ENCODE measurements around the gene ARMC5.

ARMC5 gene

GRCh38 chr16:31507617-31507928, 48.3 kb downstream of the ARMC5 start:
- no peak for DNase-seq (ENCODE audit: low read depth)
- in situ Hi-C loops (cut with HindIII; ENCODE audit: low sequenced_read_pairs): no loop called here
- H3K4me3 ChIP-seq (ENCODE audit: low read depth, low read length): peak overlapping the region; percentile 95
- no peak for TF ChIP-seq CTCF (IDR thresholded peaks at IDR 0.05; ENCODE audit: low read depth, low read length, missing control alignments)

GRCh38 chr16:31507929-31508705, 48.8 kb downstream of the ARMC5 start, which contains the start of gene RUSF1:
Gene RUSF1, minus strand, starts transcription at chr16:31508391. Its CDS starts 18 bp downstream, at chr16:31508373.
- DNase-seq (ENCODE audit: low read depth): peak; percentile 71
- peak within 1 kb of the TSS; percentile 95 for H3K4me3 ChIP-seq (ENCODE audit: low read depth, low read length)
- in situ Hi-C loops (cut with HindIII; ENCODE audit: low sequenced_read_pairs): no loop called here
- no peak for TF ChIP-seq CTCF (IDR thresholded peaks at IDR 0.05; ENCODE audit: low read depth, low read length, missing control alignments)

- H3K4me3 ChIP-seq (ENCODE audit: low read depth, low read length): peak overlapping the region; percentile 95
- TF ChIP-seq CTCF (IDR thresholded peaks at IDR 0.05; ENCODE audit: low read depth, low read length, missing control alignments): no peak
- in situ Hi-C loops (cut with HindIII; ENCODE audit: low sequenced_read_pairs): no loop called here
- no peak for DNase-seq (ENCODE audit: low read depth)
Observed at GRCh38 chr16:31508706-31509195, 49.5 kb downstream of the ARMC5 start.

DNA sequence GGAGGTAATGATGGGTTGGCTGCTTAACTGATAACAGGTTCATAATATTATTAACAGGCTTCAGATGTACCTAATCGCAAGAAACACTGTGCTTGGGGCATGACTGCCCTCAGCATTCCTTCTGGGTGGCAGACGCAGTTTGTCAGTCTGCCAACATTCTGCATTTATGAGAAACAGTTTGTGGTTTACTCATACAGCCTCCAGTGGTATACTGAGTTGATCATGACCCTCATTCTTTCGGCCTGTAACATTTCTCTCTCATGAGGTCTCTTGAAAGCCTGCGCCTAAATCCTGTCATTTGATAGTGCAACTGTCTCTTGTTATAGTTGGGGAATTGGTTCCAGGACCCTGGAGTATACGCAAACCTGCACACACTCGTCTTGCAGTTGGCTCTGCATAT, 53.8 kb downstream of the ARMC5 start:
- in situ Hi-C loops (cut with HindIII; ENCODE audit: low sequenced_read_pairs): no loop called here
- no peak for DNase-seq (ENCODE audit: low read depth)
- TF ChIP-seq CTCF (IDR thresholded peaks at IDR 0.05; ENCODE audit: low read depth, low read length, missing control alignments): no peak
- no peak overlapping the region for H3K4me3 ChIP-seq (ENCODE audit: low read depth, low read length)

GRCh38 chr16:31513884-31514283, 54.6 kb downstream of the ARMC5 start:
- no peak for TF ChIP-seq CTCF (IDR thresholded peaks at IDR 0.05; ENCODE audit: low read depth, low read length, missing control alignments)
- in situ Hi-C loops (cut with HindIII; ENCODE audit: low sequenced_read_pairs): no loop called here
- no peak for DNase-seq (ENCODE audit: low read depth)
- no peak overlapping the region for H3K4me3 ChIP-seq (ENCODE audit: low read depth, low read length)

Data from astrocyte of the cerebellum (primary cell).